Measurements from ENCODE around the gene AVEN.

AVEN gene

GRCh38 chr15:34010921-34011320, 28.1 kb downstream of the AVEN start:
- TF ChIP-seq FOXP2 (optimal IDR thresholded peaks at IDR 0.05; ENCODE audit: borderline replicate concordance, extremely low read depth, extremely low read length, insufficient read depth) (no peak), SIN3A (IDR thresholded peaks at IDR 0.05; ENCODE audit: borderline replicate concordance, insufficient read depth, low read length) (no peak), POLR2AphosphoS5 (IDR thresholded peaks at IDR 0.05; ENCODE audit: low read depth, low read length) (no peak), REST (IDR thresholded peaks at IDR 0.05; ENCODE audit: insufficient read depth in 1 of 2, low read depth in 2 of 2, low read length in 2 of 2) (no peak), TAF1 (IDR thresholded peaks at IDR 0.05; ENCODE audit: borderline replicate concordance, insufficient read depth, low read length) (no peak)

- TF ChIP-seq TAF1 (IDR thresholded peaks at IDR 0.05; ENCODE audit: borderline replicate concordance, insufficient read depth, low read length) (no peak), FOXP2 (optimal IDR thresholded peaks at IDR 0.05; ENCODE audit: borderline replicate concordance, extremely low read depth, extremely low read length, insufficient read depth) (no peak), POLR2AphosphoS5 (IDR thresholded peaks at IDR 0.05; ENCODE audit: low read depth, low read length) (no peak), REST (IDR thresholded peaks at IDR 0.05; ENCODE audit: insufficient read depth in 1 of 2, low read depth in 2 of 2, low read length in 2 of 2) (no peak), SIN3A (IDR thresholded peaks at IDR 0.05; ENCODE audit: borderline replicate concordance, insufficient read depth, low read length) (no peak)
Observed at GRCh38 chr15:34009656-34010055, 29.3 kb downstream of the AVEN start.

GRCh38 chr15:34006381-34006780, 32.6 kb downstream of the AVEN start:
- no peak for TF ChIP-seq TAF1 (IDR thresholded peaks at IDR 0.05; ENCODE audit: borderline replicate concordance, insufficient read depth, low read length)
- no peak for TF ChIP-seq FOXP2 (optimal IDR thresholded peaks at IDR 0.05; ENCODE audit: borderline replicate concordance, extremely low read depth, extremely low read length, insufficient read depth)
- TF ChIP-seq SIN3A (IDR thresholded peaks at IDR 0.05; ENCODE audit: borderline replicate concordance, insufficient read depth, low read length) = no peak
- no peak for TF ChIP-seq POLR2AphosphoS5 (IDR thresholded peaks at IDR 0.05; ENCODE audit: low read depth, low read length)
- TF ChIP-seq REST (IDR thresholded peaks at IDR 0.05; ENCODE audit: insufficient read depth in 1 of 2, low read depth in 2 of 2, low read length in 2 of 2) = no peak

GRCh38 chr15:34001536-34001935, 37.5 kb downstream of the AVEN start:
- TF ChIP-seq FOXP2 (optimal IDR thresholded peaks at IDR 0.05; ENCODE audit: borderline replicate concordance, extremely low read depth, extremely low read length, insufficient read depth) (no peak), REST (IDR thresholded peaks at IDR 0.05; ENCODE audit: insufficient read depth in 1 of 2, low read depth in 2 of 2, low read length in 2 of 2) (no peak), POLR2AphosphoS5 (IDR thresholded peaks at IDR 0.05; ENCODE audit: low read depth, low read length) (no peak), SIN3A (IDR thresholded peaks at IDR 0.05; ENCODE audit: borderline replicate concordance, insufficient read depth, low read length) (no peak), TAF1 (IDR thresholded peaks at IDR 0.05; ENCODE audit: borderline replicate concordance, insufficient read depth, low read length) (no peak)

Data from PFSK-1 (cell line).